Measurements from ENCODE around the gene OR52W1. TPM values are rescaled to one million over a fixed set of nuclear protein-coding genes. Genes with fewer than 3 reads are reported as not detected.

OR52W1 gene
- total RNA-seq, 1 donor from 2014 or later, result not detected

Other genes with a start within 250 kb of the OR52W1 start
- gene OR56A5, start 230.7 kb upstream of the OR52W1 start, total RNA-seq, result not detected
- not detected for gene OR52L1, start 212.2 kb upstream of the OR52W1 start, total RNA-seq
- gene OR56A4, start 192.3 kb upstream of the OR52W1 start, total RNA-seq, result not detected
- not detected for gene OR56A1, start 168.5 kb upstream of the OR52W1 start, total RNA-seq
- gene OR56B4, start 91.5 kb upstream of the OR52W1 start, total RNA-seq, result not detected
- not detected for gene OR52B2, start 28.9 kb upstream of the OR52W1 start, total RNA-seq
- not detected for gene C11orf42, start 6.3 kb downstream of the OR52W1 start, total RNA-seq
- gene FHIP1B, start 35.4 kb downstream of the OR52W1 start, total RNA-seq, result 65.1 TPM
- gene CNGA4, start 39.9 kb downstream of the OR52W1 start, total RNA-seq, result not detected
- gene CCKBR, start 60.6 kb downstream of the OR52W1 start, total RNA-seq, result not detected
- gene CAVIN3, start 121.3 kb downstream of the OR52W1 start, total RNA-seq, result 156 TPM
- gene SMPD1, start 191.2 kb downstream of the OR52W1 start, total RNA-seq, result 23.1 TPM
- 59.7 TPM for gene APBB1, start 219.9 kb downstream of the OR52W1 start, total RNA-seq
- 0.98 TPM for gene HPX, start 241.8 kb downstream of the OR52W1 start, total RNA-seq

All from vagina (tissue), 1 donor.